ENCODE data around the gene PRKRIP1.
"Not testable (repeated sequence)": the region's sequence is repeated elsewhere in the genome, so short reads cannot be mapped to it uniquely, and the experiment has no call there.

The PRKRIP1 gene

DNA sequence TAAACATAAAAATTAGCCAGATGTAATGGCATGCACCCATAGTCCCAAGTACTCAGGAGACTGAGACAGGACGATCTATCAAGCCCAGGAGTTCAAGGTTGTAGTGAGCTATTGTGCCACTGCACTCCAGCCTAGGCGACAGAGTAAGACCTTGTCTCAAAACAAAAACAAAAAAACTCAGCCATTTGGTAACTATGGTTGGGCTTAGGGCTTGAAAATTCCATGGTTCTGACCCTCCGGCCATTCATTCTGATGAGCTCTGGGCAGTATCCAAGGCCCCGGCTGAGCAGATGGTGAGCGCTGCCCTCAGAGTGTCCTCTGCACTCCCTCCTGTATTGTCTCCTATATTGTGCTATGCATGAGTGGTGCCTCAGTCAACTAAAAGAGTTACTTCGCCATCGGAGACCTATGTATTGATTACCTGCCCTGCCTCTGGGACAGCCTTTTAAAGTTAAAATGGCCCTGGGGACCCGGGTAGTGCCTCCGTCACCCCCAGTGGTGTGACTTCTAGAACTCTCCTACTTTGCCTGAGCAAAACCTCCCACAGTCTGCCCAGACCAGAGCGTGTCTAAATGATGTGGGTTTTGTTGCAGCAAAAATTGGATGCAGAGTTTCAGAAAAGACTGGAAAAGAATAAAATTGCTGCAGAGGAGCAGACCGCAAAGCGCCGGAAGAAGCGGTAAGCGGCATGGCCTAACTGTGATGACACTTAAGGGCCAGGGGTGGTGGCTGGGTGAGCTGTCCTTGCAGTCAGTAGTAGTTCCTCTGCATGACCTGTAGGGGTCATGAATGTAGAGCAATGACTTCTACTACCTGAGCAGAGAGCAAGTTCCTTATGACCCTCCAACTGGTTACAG, 8.1 kb downstream of the PRKRIP1 start:
- peak; percentile 38 to 76 for DNase-seq

DNA sequence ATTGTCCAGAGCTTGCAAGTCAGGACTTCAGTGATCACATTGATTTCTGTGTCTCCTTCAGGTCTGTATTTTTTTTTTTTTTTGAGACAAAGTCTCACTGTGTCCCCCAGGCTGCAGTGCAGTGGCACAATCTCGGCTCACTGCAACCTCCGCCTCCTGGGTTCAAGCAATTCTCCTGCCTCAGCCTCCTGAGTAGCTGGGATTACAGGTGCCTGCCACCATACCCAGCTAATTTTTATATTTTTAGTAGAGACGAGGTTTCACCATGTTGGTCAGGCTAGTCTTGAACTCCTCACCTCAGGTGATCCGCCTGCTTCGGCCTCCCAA, 8.7 kb downstream of the PRKRIP1 start:
- DNase-seq = not testable (repeated sequence)

DNA sequence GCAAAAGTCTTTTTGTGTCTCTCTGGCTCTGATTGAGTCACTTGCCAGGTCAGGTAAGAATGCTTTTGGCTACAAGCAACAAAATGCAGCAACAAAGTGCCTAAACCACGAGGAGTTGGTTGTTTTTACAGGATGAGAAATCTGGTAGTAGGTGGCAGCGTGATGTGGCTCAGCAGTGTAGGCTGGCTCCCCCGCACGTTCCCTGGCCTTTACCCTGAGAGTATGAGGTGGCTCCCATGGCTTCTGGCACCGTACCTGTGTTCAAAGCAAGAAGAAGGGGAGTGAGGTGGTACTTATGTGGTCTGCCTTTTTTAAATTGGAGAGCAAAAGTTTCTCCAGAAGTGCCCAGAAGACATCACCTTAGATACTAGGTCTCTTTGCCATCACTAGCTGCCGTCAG, 11.7 kb downstream of the PRKRIP1 start:
- DNase-seq = no peak

DNA sequence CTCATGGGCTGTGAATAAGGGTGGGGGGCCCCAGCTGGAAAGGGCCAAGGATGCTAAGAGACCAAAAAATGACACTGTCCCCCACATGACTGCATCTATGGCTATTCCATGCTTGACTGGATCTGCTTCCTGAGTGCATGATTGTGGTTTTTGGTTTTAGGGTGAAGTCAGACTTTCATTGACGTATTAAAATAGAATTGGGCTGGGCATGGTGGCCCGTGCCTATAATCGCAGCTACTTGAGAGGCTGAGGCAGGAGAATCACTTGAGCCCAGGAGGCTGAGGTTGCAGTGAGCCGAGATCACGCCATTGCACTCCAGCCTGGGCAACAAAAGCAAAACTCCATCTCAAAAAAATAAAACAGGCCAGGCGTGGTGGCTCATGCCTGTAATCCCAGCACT, 12.4 kb downstream of the PRKRIP1 start:
- DNase-seq = not testable (repeated sequence)

DNA sequence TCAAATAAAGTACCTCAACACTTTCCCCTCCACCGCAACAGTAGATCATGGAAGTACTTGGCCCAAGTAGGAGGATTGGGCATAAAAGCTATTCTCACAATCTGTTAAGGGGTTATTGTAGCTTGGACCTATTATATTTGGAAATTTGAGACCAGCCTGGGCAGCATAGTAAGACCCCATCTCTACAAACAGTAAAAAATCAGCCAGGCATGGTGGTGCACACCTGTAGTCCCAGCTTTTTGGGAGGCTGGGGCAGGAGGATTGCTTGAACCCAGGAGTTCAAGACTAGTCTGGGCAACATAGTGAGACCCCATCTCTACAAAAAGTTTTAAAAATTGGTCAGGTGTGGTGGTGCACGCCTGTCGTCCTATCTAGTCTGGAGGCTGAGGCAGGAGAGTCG, 13.2 kb downstream of the PRKRIP1 start:
- DNase-seq = no peak

DNA sequence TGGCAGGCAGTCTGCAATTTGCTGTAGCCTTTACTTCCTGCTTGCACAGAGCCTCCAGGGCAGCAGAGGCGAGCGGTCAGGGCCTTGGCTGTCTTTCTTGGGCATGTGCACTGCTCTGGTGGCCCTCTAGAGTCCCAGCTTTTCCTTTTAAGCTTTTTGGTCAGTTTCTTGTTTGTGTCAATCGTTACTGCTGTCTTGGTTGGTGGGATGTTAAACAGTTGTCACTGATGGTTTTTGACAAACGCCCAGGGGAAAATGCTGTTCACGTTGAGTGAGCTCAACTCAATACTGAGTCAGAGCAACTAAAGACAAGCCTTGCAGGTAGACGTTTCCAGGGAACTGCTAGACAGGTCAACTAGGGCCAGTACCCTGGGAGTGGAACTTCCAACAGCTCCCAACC, 14.0 kb downstream of the PRKRIP1 start:
- DNase-seq = no peak

DNA sequence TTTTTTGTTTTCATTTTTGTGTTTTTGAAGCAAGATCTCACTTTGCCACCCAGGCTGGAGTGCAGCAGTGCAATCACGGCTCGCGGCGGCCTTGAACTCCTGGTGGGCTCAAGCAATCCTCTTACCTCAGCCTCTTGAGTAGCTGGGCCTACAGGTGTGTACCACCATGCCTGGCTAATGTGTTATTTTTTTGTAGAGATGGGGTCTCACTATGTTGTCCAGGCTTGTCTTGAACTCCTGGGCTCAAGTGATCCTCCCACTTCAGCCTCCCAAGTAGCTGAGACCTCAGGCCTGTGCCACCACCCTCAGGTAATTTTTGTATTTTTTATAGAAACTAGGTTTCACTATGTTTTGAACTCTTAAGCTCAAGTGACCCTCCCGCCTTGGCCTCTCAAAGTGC, 14.8 kb downstream of the PRKRIP1 start:
- no peak for DNase-seq

DNA sequence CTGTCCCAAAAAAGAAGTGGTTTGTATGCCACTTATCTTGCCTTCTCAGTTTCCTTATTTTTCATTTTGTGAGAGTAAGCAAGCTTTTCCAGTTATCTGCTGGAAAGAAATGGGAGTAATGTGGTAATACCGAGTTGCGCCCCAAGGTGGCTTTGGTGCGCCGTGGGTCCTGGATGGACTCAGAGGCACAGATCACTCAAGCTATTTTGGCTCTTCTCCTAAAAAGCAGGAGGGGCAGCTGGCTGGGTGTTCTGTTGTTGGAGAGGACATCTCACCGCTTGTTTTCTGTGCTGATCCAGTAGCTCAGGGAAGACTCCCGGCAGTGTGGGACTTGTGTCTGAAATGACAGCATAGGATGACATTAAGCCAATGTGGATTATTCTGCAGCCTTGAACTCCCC, 16.4 kb downstream of the PRKRIP1 start:
- DNase-seq = peak in 1 of 2 experiments; percentile 41

DNA sequence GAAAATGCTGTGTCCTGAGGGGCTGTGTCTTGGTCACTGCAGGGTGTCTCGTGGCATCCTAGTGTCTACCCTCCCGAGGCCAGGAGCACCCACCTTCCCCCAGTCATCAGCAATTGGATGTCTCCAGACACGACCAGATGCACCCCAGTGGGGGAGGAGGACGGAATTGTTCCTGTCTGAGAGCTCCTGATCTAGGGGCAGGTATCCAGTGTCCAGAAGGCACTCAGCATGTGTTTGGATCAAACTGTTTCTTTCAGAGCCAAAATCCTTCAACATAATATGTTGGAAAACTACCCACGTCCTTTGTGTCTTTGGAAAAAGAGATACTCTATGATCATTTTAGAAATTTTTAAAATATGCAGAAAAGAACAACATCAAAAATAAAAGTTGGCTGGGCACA, 16.9 kb downstream of the PRKRIP1 start:
- no peak for DNase-seq

DNA sequence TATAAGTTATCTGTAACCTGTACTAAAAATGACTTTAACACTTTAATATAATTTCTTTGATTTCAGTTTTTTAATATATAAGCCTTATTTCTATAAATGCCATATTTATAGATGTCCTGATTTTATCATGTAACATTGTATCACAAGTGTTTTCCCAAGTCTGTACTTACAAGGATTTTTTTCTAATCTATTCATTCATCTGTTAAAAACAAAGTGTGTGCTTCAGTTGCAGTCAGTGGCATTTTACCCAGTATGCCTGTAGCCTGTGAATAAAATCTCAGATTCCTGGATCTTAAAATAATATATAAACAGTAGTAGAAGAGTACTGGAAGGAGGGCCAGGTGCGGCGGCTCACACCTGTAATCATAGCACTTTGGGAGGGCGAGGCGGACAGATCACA, 17.4 kb downstream of the PRKRIP1 start:
- DNase-seq = no peak

DNA sequence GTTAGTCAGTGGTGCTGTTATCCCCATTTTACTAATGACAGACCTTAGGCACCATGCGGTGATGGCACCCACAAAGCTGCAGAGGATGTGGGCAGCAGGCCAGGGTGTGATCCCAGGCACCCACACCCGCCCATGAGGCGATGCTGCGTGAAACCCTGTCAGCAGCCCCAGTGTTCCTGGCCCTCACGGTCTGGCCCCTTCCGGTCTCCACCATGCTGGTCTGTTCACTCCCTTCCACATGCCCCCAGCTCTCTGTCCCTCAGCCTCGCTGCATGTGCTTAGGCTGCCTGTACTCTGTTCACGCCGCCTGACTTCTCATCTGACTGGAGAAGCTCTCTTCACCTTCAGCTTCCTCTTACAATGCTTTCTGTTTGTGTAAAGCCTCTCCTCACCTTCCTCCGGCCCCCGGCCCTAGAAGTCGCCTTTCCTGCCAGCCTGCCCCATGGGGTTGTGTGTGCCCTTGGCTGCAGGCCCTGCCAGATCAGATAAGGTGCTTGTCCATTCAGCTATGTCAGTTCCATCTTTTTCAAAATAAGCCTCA, 19.6 kb downstream of the PRKRIP1 start:
- no peak for DNase-seq

DNA sequence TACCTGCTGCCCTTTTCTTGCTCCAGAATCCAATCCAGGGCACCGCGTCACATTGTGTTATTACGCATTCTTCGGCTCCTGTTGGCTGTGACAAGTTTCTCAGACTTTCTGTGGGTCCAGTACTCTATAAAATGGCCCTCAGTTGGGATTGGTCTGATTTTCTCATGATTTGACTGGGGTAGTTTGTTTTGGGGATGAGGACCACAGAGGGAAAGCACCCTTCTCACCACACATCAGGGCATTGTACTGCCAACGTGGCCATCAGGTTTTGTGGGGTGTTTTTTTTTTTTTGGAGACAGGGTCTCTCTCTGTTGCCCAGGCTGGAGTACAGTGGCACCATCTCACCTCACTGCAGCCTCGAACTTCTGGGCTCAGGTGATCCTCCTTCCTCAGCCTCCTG, 20.2 kb downstream of the PRKRIP1 start:
- DNase-seq = no peak

DNA sequence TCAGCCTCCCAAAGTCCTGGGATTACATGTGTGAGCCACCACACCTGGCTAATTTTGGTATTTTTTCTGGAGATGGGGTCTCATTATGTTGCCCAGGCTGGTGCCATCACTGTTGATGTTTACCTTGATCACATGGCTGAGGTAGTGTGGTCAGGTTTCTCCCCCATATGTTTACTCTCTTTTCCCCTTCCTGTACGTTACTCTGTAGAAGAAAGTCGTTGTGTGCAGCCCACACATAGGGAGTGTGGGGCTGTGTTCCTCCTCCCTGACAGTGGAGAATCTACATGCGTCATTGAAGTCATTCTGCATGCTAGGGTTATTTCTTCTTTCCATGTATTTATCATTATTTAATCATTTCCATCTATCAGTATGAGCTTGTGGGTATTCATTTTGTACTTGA, 20.9 kb downstream of the PRKRIP1 start:
- no peak for DNase-seq

DNA sequence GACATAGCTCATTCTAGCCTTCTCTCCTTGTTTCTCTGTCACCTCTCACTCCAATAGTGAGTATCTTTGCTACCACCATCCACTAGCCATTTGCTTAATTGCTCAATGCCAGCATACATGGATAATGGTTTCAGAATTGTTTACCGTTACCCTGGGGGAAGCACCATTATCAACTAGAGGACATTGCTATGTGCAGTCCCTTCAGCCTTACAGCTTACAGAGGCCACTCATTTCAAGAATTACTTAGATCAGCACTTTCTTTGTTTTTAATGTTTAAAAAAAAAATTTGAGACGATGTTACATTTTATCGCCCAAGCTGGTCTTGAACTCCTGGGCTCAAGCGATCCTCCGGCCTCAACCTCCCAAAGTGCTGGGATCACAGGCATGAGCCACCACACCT, 22.4 kb downstream of the PRKRIP1 start:
- DNase-seq = no peak

DNA sequence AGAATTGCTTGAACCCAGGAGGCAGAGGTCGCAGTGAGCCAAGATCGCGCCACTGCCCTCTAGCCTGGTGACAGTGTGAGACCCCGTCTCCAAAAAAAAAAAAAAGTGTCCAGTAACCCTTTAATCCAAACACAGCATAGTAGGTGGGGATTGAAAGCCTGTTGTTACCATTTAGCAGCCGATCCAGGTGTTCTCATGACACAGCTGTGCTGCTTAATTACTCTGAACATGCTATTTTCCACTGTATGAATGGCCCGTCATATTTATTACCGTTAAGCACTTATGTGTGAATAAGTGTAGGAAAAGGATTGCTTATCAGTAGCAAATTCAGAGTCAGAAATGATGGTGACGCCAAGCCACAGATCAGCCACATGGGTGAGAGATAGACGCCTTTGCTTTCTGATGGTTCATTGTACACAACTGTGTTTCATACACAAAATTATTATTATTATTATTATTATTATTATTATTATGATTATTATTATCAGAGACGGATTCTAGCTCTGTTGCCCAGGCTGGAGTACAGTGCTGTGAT, 25.6 kb downstream of the PRKRIP1 start:
- no peak for DNase-seq

DNA sequence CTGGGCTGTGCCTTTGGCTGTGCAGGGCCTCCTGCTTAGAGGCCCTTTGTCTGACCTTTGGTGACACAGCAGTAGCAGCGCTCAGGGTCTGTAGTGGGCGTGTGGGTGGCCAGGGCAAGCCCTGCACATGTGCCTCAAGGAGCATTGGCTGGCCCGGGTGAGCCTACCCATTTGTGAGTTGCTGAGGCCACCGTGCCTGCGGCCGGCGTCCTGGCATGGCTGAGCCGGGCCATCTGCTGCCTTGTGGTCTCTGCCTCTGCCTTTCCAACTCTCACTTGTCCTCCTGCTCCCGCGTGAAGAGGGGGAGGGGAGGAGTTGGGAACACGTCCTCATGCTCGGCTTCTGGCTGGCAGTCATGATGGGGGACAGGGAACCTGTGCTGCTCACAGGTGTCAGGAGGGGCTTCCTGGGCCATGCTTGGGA, 28.0 kb downstream of the PRKRIP1 start:
- DNase-seq = no peak

DNA sequence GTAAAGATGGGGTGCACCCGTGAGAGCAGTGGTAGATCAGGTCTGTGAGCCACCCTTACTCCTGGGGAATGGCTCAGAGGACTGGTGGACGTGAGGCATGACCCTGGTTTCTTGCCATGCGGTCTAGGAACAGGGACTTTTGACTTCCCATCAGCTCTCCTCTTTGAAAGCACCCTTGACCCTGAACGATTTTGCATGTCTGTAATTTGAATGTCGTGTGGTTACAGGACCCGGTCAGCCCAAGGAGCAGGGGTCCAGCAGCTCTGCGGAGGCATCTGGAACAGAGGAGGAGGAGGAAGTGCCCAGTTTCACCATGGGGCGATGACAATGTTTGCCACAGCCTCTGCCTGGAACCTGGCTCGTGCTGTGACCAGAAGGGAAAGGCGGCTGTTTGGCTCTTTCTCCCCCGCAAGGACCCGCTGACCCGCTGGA, 28.6 kb downstream of the PRKRIP1 start:
- DNase-seq = no peak

DNA sequence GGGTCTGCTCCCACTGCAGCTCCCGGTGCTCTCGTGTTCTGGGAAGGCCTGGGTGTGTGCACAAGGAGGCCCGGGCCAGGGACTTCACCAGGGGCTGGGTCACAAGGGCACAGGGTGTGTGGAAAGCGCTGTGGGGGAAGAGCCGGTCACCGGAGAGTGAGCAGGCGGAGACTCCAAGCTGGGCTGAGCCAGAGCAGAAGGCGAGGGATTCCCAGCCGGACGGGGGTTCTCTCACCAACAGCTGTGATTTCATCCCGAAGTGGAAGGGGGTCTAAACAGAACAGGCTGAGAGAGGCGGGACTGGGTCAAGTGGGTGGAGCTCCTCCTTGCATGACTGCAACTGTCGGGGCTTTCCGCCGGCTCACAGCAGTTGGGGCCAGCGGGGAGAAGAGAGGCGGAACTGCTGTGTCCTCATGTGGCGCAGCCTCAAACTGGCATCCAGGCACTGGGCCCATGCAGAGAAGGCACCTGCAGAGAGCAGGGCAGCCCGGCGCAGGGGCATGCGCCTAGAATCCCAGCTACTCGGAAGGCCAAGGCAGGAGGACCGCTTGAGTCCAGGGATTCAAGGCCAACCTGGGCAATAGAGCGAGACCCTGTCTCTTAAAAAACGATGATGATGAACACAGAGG, 29.6 kb downstream of the PRKRIP1 start:
- DNase-seq = no peak

DNA sequence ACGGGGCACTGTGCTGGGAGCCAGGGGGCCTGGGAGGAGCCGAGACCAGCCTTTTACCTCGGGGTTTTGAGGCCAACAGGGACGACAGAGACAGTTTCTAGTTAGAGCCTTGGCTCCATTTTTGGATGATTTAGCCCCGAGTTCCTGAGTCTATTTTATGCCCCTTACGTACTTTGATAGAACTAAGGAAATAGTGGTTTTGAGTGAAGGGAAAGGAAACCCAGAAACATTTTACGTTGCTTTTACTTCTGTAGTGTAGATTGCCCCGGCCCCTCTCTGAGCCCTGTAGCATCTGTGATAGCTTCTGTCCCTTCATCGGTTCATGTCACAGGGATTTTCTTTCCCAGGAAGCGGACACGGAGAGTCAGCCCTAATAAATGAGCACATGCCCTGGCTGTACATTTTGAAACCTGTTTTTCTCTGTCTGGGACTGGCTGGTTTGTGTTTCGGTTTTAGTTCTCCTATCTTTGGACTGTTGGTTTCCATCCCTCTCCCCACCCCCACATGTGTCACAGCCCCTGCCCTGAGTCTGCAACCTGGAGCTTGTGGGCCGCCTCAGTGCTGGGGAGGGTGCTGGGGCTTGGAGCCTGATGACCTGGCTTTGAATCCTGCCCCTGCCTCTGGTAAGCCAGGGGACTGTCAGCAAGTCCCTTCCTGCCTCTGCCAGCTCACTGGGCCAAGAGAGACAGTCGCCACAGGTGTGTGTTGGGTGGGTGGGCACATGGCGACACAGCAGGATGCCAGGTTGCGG, 30.3 kb downstream of the PRKRIP1 start:
- no peak for DNase-seq

DNA sequence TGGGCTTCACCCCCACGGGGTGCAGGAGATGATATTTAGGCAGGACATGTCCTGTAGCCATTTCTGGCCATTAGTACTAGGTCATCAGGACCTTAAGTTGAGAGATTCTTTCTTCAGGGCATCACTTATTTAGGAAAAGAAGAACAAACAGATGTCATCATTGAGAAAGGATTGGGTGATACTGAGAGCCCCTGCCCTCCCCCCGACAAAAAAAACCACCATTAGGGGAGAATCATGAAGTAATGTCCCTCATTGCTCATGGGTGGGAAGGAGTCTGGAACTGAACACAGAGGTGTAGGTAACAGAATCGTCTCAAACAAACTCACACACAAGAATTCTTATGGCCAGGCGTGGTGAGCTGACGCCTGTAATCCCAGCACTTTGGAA, 30.8 kb downstream of the PRKRIP1 start:
- no peak for DNase-seq

DNA sequence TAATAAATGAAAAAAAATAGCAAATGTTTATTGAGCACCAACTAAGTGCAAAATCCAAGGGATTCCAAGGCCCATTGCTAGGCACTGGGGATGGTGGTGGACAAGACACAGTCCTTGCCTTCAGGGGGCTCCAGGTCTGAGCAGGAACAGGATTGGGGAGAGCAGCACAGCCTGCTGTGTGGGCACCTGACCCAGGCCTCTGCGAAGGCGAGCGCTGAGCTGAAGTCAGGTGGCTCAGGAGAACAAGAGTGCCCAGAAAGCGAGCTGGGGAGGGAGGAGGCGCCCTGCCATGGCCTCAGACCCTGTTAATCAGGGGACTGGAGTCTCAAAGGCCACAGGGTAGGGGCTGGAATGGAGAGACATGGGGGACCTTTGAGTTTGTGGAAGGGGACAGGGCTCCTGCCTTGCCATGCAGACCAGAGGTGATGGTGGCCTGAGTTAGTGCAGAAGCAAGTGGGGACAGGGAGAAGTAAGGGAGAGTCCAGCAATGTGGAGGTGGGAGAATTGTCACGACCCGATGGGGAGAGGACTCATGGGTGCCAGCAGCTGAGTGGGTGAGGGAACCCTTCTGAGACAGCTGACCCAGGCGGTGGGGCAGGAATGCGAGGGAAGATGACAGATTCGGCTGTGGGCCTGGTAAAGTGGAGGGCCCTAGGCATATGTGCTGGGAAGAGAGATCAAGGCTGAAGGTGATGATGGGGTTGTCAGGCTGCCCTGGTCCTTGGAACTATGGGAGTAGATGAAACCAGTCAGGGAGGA, 33.2 kb downstream of the PRKRIP1 start:
- no peak for DNase-seq

DNA sequence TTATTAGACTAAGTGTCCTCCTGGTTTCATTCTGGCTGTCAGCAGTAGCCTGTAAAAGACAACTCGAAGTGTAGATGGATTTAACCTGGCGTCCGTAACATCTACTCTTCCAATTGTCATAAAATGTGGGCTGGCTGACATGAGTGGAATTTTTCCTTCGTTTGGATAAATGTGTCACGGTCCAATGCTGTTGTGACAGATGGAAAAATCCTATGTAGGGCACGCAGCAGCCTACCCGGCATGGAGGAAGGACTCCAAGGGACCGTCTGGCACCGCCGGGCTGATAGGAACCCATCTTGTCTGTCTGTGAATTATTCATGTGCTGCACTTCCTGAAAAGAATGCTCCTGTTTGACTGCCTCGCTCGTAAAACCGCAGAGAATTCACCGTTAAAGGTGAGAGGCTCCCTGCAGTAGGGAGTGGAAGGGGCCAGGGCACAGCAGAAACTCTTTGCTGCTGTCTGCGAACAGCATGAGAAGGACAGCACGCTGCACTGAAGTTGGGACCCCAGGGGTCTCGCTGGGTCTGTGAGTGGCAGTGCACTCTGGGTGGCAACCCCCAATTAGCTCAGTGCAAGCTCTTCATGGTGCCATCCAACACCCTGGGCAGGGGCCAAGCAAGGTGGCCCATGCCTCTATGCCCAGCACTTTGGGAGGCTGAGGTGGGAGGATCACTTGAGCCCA, 35.6 kb downstream of the PRKRIP1 start:
- peak; percentile 95 for DNase-seq
